Measurements from ENCODE around the gene SAMD4A.

Gene SAMD4A

GRCh38 chr14:54550514-54550913 lies 16.4 kb upstream of the SAMD4A start:
- H3K4me1 ChIP-seq (ENCODE audit: low read depth, poor library complexity, severe bottlenecking): no peaks in the 10 kb centered on the region
- H3K4me3 ChIP-seq (IDR thresholded peaks at IDR 0.05; ENCODE audit: insufficient read depth, low read depth, low read length): no peak overlapping the region
- H3K9ac ChIP-seq: no peak overlapping the region
- H3K36me3 ChIP-seq (ENCODE audit: insufficient read depth): no peaks in the 10 kb centered on the region
- no peak overlapping the region for H3K4me2 ChIP-seq
- no peaks in the 10 kb centered on the region for H4K20me1 ChIP-seq (ENCODE audit: insufficient read depth)
- H2AFZ ChIP-seq (ENCODE audit: low read depth): no peak overlapping the region
- TF ChIP-seq, protein P1, sequence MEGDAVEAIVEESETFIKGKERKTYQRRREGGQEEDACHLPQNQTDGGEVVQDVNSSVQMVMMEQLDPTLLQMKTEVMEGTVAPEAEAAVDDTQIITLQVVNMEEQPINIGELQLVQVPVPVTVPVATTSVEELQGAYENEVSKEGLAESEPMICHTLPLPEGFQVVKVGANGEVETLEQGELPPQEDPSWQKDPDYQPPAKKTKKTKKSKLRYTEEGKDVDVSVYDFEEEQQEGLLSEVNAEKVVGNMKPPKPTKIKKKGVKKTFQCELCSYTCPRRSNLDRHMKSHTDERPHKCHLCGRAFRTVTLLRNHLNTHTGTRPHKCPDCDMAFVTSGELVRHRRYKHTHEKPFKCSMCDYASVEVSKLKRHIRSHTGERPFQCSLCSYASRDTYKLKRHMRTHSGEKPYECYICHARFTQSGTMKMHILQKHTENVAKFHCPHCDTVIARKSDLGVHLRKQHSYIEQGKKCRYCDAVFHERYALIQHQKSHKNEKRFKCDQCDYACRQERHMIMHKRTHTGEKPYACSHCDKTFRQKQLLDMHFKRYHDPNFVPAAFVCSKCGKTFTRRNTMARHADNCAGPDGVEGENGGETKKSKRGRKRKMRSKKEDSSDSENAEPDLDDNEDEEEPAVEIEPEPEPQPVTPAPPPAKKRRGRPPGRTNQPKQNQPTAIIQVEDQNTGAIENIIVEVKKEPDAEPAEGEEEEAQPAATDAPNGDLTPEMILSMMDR (conservative IDR thresholded peaks at IDR 0.05; ENCODE audit: low read depth, low read length): no peak
- no peaks in the 10 kb centered on the region for H3K79me2 ChIP-seq (ENCODE audit: insufficient read depth, low read depth)
- no peaks in the 10 kb centered on the region for H3K27me3 ChIP-seq (ENCODE audit: insufficient read depth, low read depth)
- H3K27ac ChIP-seq: no peak overlapping the region

DNA sequence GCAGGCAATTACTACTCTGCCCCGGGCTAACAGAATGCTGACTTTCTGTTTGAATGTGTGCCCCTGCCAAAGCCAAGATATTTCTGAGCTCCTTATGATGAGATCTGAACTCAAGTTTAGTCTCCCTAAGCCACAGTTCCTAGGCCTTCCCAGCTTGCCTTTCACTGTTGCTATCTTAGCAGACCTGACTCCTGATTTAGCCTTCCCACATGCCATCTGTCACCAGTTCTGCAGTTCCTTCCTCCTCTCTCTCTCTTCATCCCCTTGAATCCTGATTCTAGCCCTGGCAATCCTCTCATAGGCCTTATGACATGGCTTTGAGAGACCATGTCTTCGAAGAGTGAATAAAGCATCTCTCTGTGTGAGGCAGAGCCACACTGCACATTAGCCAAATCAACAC lies 12.5 kb upstream of the SAMD4A start:
- no peak overlapping the region for H3K4me3 ChIP-seq (IDR thresholded peaks at IDR 0.05; ENCODE audit: insufficient read depth, low read depth, low read length)
- no peaks in the 10 kb centered on the region for H4K20me1 ChIP-seq (ENCODE audit: insufficient read depth)
- H3K36me3 ChIP-seq (ENCODE audit: insufficient read depth): no peaks in the 10 kb centered on the region
- H3K27ac ChIP-seq: no peak overlapping the region
- no peaks in the 10 kb centered on the region for H3K27me3 ChIP-seq (ENCODE audit: insufficient read depth, low read depth)
- H3K79me2 ChIP-seq (ENCODE audit: insufficient read depth, low read depth): no peaks in the 10 kb centered on the region
- H3K4me2 ChIP-seq: no peak overlapping the region
- TF ChIP-seq, protein P1 (conservative IDR thresholded peaks at IDR 0.05; ENCODE audit: low read depth, low read length): no peak
- H3K4me1 ChIP-seq (ENCODE audit: low read depth, poor library complexity, severe bottlenecking): no peaks in the 10 kb centered on the region
- H2AFZ ChIP-seq (ENCODE audit: low read depth): no peak overlapping the region
- no peak overlapping the region for H3K9ac ChIP-seq

GRCh38 chr14:54555651-54556050 lies 11.3 kb upstream of the SAMD4A start:
- Histone ChIP-seq H3K27ac (no peak overlapping the region), H3K4me2 (no peak overlapping the region), H4K20me1 (ENCODE audit: insufficient read depth) (no peaks in the 10 kb centered on the region), H2AFZ (ENCODE audit: low read depth) (no peak overlapping the region), H3K9ac (no peak overlapping the region), H3K4me1 (ENCODE audit: low read depth, poor library complexity, severe bottlenecking) (no peaks in the 10 kb centered on the region), H3K79me2 (ENCODE audit: insufficient read depth, low read depth) (no peaks in the 10 kb centered on the region), H3K36me3 (ENCODE audit: insufficient read depth) (no peaks in the 10 kb centered on the region), H3K4me3 (IDR thresholded peaks at IDR 0.05; ENCODE audit: insufficient read depth, low read depth, low read length) (no peak overlapping the region), H3K27me3 (ENCODE audit: insufficient read depth, low read depth) (no peaks in the 10 kb centered on the region)
- TF ChIP-seq, protein P1 (conservative IDR thresholded peaks at IDR 0.05; ENCODE audit: low read depth, low read length): no peak

- Histone ChIP-seq H2AFZ (ENCODE audit: low read depth) (no peak overlapping the region), H3K9ac (no peak overlapping the region), H3K4me1 (ENCODE audit: low read depth, poor library complexity, severe bottlenecking) (no peaks in the 10 kb centered on the region), H3K79me2 (ENCODE audit: insufficient read depth, low read depth) (no peaks in the 10 kb centered on the region), H3K27me3 (ENCODE audit: insufficient read depth, low read depth) (no peaks in the 10 kb centered on the region), H3K4me3 (IDR thresholded peaks at IDR 0.05; ENCODE audit: insufficient read depth, low read depth, low read length) (no peak overlapping the region), H3K4me2 (no peak overlapping the region), H4K20me1 (ENCODE audit: insufficient read depth) (no peaks in the 10 kb centered on the region), H3K36me3 (ENCODE audit: insufficient read depth) (no peaks in the 10 kb centered on the region), H3K27ac (no peak overlapping the region)
- TF ChIP-seq, protein P1 (conservative IDR thresholded peaks at IDR 0.05; ENCODE audit: low read depth, low read length): no peak
Measured at GRCh38 chr14:54556535-54556934, 10.4 kb upstream of the SAMD4A start.

All from KMS-11 (cell line).